ENCODE data around the gene SPPL3. TPM values are rescaled to one million over a fixed set of nuclear protein-coding genes. Genes with fewer than 3 reads are reported as not detected.

SPPL3 gene
- polyA plus RNA-seq, 1 experiment = 22.1 TPM

- no peak for TF ChIP-seq CTCF (IDR thresholded peaks at IDR 0.05; ENCODE audit: low read depth, low read length)
- POLR2A ChIA-PET = no interaction called here
- CTCF ChIA-PET = interaction anchor here (0.7 kb wide), 2 partner anchors 8 to 38 kb away, joined by 3 read pairs; no protein-coding TSS in a partner anchor
- H3K27me3 ChIP-seq (ENCODE audit: control insufficient read depth, insufficient read depth, low read length) = no peaks in the 10 kb centered on the region
- DNase-seq (ENCODE audit: low read depth, low spot score) = no peak
- H3K9me3 ChIP-seq (ENCODE audit: control insufficient read depth, insufficient read depth, low read length) = no peaks in the 10 kb centered on the region
- no peak overlapping the region for H3K4me3 ChIP-seq (ENCODE audit: low read depth, low read length)
- no peak overlapping the region for H3K27ac ChIP-seq (ENCODE audit: low read depth, low read length)
Measured at GRCh38 chr12:120895532-120895931, 8.6 kb downstream of the SPPL3 start.

- no peak for TF ChIP-seq CTCF (IDR thresholded peaks at IDR 0.05; ENCODE audit: low read depth, low read length)
- DNase-seq (ENCODE audit: low read depth, low spot score) = no peak
- Histone ChIP-seq H3K27ac (ENCODE audit: low read depth, low read length) (no peak overlapping the region), H3K9me3 (ENCODE audit: control insufficient read depth, insufficient read depth, low read length) (no peaks in the 10 kb centered on the region), H3K27me3 (ENCODE audit: control insufficient read depth, insufficient read depth, low read length) (no peaks in the 10 kb centered on the region), H3K4me3 (ENCODE audit: low read depth, low read length) (no peak overlapping the region)
- ChIA-PET POLR2A (interaction anchor here (0.6 kb wide), 1 partner anchor 9 kb away, joined by 6 read pairs; no protein-coding TSS in a partner anchor), CTCF (interaction anchor here (0.7 kb wide), 1 partner anchor 246 kb away, joined by 6 read pairs; no protein-coding TSS in a partner anchor)
Measured at GRCh38 chr12:120892265-120892664, 11.9 kb downstream of the SPPL3 start.

- no peak overlapping the region for H3K27ac ChIP-seq (ENCODE audit: low read depth, low read length)
- no peak for TF ChIP-seq CTCF (IDR thresholded peaks at IDR 0.05; ENCODE audit: low read depth, low read length)
- ChIA-PET CTCF (interaction anchor here (1.7 kb wide), 1 partner anchor 81 kb away, joined by 4 read pairs; no protein-coding TSS in a partner anchor), POLR2A (no interaction called here)
- no peaks in the 10 kb centered on the region for H3K27me3 ChIP-seq (ENCODE audit: control insufficient read depth, insufficient read depth, low read length)
- no peak for DNase-seq (ENCODE audit: low read depth, low spot score)
- H3K9me3 ChIP-seq (ENCODE audit: control insufficient read depth, insufficient read depth, low read length) = no peaks in the 10 kb centered on the region
- H3K4me3 ChIP-seq (ENCODE audit: low read depth, low read length) = no peak overlapping the region
Measured at GRCh38 chr12:120890963-120891362, 13.2 kb downstream of the SPPL3 start.

- H3K27ac ChIP-seq (ENCODE audit: low read depth, low read length) = no peak overlapping the region
- H3K4me3 ChIP-seq (ENCODE audit: low read depth, low read length) = no peak overlapping the region
- H3K27me3 ChIP-seq (ENCODE audit: control insufficient read depth, insufficient read depth, low read length) = no peaks in the 10 kb centered on the region
- H3K9me3 ChIP-seq (ENCODE audit: control insufficient read depth, insufficient read depth, low read length) = no peaks in the 10 kb centered on the region
- TF ChIP-seq CTCF (IDR thresholded peaks at IDR 0.05; ENCODE audit: low read depth, low read length) = no peak
- ChIA-PET POLR2A (no interaction called here), CTCF (interaction anchor here (0.7 kb wide), 1 partner anchor 84 kb away, joined by 3 read pairs; no protein-coding TSS in a partner anchor)
- no peak for DNase-seq (ENCODE audit: low read depth, low spot score)
Measured at GRCh38 chr12:120887253-120888043, 16.7 kb downstream of the SPPL3 start.
